RWPE1 (cell line): ENCODE results near the gene ARPC1B.
"Not testable (repeated sequence)": the region's sequence is repeated elsewhere in the genome, so short reads cannot be mapped to it uniquely, and the experiment has no call there.

Experiments
- CTCF ChIA-PET: fragments of 350-600 bp; sonication (Branson Sonifier 250); formaldehyde crosslinking; extraction: SDS; loops from one replicate; lab custom pipeline; 2021; lab: Yijun Ruan, JAX
- POLR2A ChIA-PET: fragments of 400-600 bp; formaldehyde crosslinking; extraction: SDS; loops from one replicate; lab custom pipeline; 2020; ENCODE audit warnings: antibody characterized with exemption; ENCODE audit not compliant: low non-redundant PET; lab: Yijun Ruan, JAX
- DNase-seq: peaks from one replicate; pipeline ENCODE4 v3.0.0; 2012; ENCODE audit warnings: low spot score
- H3K27ac ChIP-seq: fragments of 450-650 bp; 2 replicates; pipeline ENCODE4 v1.5.1; 2017
- TF ChIP-seq, protein P1 (sequence below): fragments of 450-650 bp; conservative IDR thresholded peaks from 2 replicates; pipeline ENCODE4 v1.5.1; 2017; ENCODE audit warnings: low read depth, mild to moderate bottlenecking

Gene ARPC1B

GRCh38 chr7:99422186-99422585 lies 47.7 kb downstream of the ARPC1B start:
- TF ChIP-seq, protein P1, sequence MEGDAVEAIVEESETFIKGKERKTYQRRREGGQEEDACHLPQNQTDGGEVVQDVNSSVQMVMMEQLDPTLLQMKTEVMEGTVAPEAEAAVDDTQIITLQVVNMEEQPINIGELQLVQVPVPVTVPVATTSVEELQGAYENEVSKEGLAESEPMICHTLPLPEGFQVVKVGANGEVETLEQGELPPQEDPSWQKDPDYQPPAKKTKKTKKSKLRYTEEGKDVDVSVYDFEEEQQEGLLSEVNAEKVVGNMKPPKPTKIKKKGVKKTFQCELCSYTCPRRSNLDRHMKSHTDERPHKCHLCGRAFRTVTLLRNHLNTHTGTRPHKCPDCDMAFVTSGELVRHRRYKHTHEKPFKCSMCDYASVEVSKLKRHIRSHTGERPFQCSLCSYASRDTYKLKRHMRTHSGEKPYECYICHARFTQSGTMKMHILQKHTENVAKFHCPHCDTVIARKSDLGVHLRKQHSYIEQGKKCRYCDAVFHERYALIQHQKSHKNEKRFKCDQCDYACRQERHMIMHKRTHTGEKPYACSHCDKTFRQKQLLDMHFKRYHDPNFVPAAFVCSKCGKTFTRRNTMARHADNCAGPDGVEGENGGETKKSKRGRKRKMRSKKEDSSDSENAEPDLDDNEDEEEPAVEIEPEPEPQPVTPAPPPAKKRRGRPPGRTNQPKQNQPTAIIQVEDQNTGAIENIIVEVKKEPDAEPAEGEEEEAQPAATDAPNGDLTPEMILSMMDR: no peak
- ChIA-PET POLR2A (interaction anchor here (1.3 kb wide), 1 partner anchor 16 kb away, joined by 6 read pairs; the partner anchor contains the start of genes CPSF4 and PTCD1), CTCF (interaction anchor here (0.8 kb wide), 1 partner anchor 8 kb away, joined by 3 read pairs; no protein-coding TSS in a partner anchor)
- peak overlapping the region; percentile 54 for H3K27ac ChIP-seq
- DNase-seq: no peak

- POLR2A ChIA-PET: interaction anchor here (0.6 to 1.3 kb wide), 2 partner anchors 16 to 1006 kb away, joined by 3 to 6 read pairs; partner anchors contain the start of genes CPSF4, PTCD1 and ZCWPW1
- peak overlapping the region; percentile 54 for H3K27ac ChIP-seq
- no peak for DNase-seq
- CTCF ChIA-PET: interaction anchor here (0.8 kb wide), 1 partner anchor 8 kb away, joined by 3 read pairs; no protein-coding TSS in a partner anchor
- TF ChIP-seq, protein P1: no peak
Measured at GRCh38 chr7:99422625-99423024, 48.1 kb downstream of the ARPC1B start.

DNA sequence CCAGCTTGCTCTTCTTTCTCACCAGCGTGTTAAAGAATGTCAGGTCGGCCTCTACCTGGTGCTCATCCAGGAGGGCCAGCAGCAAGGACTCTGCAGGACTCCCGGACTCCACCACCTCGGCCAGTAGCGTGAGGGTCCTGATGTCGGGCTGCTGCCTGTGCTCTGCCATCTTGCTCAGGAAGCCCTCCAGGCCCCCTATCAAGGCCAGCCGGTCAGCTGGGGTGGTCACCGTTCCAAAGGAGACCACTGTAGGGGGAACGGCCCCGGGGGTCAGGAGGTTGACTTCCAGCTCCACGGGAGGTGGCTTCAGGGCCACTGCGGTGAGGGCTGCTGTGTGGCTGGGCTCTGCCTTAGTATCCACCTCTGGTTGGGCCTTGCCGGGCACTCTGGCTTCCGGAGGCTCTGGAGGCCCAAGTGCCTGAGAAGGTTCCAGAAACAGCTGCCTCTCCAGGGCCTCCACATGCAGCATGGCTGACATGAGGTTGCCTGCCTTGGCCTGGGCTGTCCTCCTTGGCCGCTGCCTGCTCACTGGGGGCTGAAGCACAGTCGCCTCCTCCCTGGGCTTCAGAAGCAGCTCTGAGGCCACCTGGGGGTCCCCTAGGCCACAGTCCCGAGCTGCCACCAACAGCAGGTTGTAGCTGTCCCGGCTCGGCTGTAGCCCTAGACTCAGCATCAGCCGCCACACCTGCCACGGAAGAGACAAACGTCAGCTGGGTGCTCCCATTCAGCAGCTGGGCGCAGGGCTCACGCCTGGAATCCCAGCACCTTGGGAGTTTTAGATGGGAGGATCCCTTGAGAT lies 50.6 kb downstream of the ARPC1B start:
- TF ChIP-seq, protein P1: no peak
- ChIA-PET POLR2A (no interaction called here), CTCF (interaction anchor here (0.6 to 0.7 kb wide), 2 partner anchors 9 to 23 kb away, joined by 3 to 5 read pairs; no protein-coding TSS in a partner anchor)
- DNase-seq: no peak
- H3K27ac ChIP-seq: no peak overlapping the region

GRCh38 chr7:99428972-99429566 lies 54.5 kb downstream of the ARPC1B start:
- ChIA-PET CTCF (no interaction called here), POLR2A (no interaction called here)
- H3K27ac ChIP-seq: peak overlapping the region; percentile 9; the same call in 1 of the 2 replicates
- TF ChIP-seq, protein P1: no peak
- no peak for DNase-seq

- ChIA-PET POLR2A (no interaction called here), CTCF (no interaction called here)
- TF ChIP-seq, protein P1: no peak
- H3K27ac ChIP-seq: peak overlapping the region; percentile 9
- DNase-seq: no peak
Measured at GRCh38 chr7:99429756-99430155, 55.2 kb downstream of the ARPC1B start.

DNA sequence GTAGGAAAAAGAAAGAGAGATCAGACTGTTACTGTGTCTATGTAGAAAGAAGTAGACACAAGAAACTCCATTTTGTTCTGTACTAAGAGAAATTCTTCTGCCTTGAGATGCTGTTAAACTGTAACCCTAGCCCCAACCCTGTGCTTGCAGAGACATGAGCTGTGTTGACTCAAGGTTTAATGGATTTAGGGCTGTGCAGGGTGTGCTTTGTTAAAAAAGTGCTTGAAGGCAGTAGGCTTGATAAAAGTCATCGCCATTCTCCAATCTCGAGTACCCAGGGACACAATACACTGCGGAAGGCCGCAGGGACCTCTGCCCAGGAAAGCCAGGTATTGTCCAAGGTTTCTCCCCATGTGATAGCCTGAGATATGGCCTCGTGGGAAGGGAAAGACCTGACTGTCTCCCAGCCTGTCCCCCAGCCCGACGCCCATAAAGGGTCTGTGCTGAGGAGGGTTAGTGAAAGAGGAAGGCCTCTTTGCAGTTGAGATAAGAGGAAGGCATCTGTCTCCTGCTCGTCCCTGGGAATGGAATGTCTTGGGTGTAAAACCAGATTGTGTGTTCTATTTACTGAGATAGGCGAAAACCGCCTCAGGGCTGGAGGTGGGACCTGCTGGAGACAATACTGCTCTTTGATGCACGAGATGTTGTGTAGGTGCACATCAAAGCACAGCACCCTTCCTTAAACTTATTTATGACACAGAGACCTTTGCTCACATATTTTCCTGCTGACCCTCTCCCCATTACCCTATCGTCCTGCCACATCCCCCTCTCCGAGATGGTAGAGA lies 57.4 kb downstream of the ARPC1B start:
- peak overlapping the region; percentile 29; the same call in 1 of the 2 replicates for H3K27ac ChIP-seq
- POLR2A ChIA-PET: not testable (repeated sequence)

More for the DNA sequence above, 57.4 kb downstream of the ARPC1B start:
- CTCF ChIA-PET, DNase-seq: not testable (repeated sequence)
